HG03103 (cell line): ENCODE results near the gene CAPN2.

Experiments
- ATAC-seq: cut with Tn5 transposase; IDR thresholded peaks from one replicate; pipeline ENCODE4 v1.9.1; 2021; ENCODE audit warnings: low read depth; ENCODE audit not compliant: unreplicated experiment

Gene CAPN2

GRCh38 chr1:223715604-223716172 lies 3.3 kb downstream of the CAPN2 start:
- ATAC-seq = no peak

GRCh38 chr1:223716302-223716862 lies 4.0 kb downstream of the CAPN2 start:
- peak; percentile 54 for ATAC-seq

GRCh38 chr1:223717123-223717522 lies 4.8 kb downstream of the CAPN2 start:
- no peak for ATAC-seq

- ATAC-seq = no peak
Observed at GRCh38 chr1:223717695-223718363, 5.5 kb downstream of the CAPN2 start.

GRCh38 chr1:223718850-223719249 lies 6.5 kb downstream of the CAPN2 start:
- ATAC-seq = no peak

GRCh38 chr1:223720971-223721591 lies 8.7 kb downstream of the CAPN2 start:
- ATAC-seq = no peak

GRCh38 chr1:223721658-223722607 lies 9.6 kb downstream of the CAPN2 start:
- no peak for ATAC-seq

GRCh38 chr1:223723351-223723904 lies 11.1 kb downstream of the CAPN2 start:
- no peak for ATAC-seq

- ATAC-seq = no peak
Observed at GRCh38 chr1:223724376-223724775, 12.0 kb downstream of the CAPN2 start.

- no peak for ATAC-seq
Observed at GRCh38 chr1:223725578-223725977, 13.2 kb downstream of the CAPN2 start.

- peak; percentile 89 for ATAC-seq
Observed at GRCh38 chr1:223726380-223727001, 14.2 kb downstream of the CAPN2 start.

GRCh38 chr1:223727541-223727940 lies 15.2 kb downstream of the CAPN2 start:
- no peak for ATAC-seq

- ATAC-seq = no peak
Observed at GRCh38 chr1:223729906-223730305, 17.6 kb downstream of the CAPN2 start.

- no peak for ATAC-seq
Observed at GRCh38 chr1:223730479-223731132, 18.3 kb downstream of the CAPN2 start.

- ATAC-seq = no peak
Observed at GRCh38 chr1:223731133-223731770, 18.9 kb downstream of the CAPN2 start.

GRCh38 chr1:223732993-223733798 lies 20.9 kb downstream of the CAPN2 start:
- no peak for ATAC-seq

- no peak for ATAC-seq
Observed at GRCh38 chr1:223733898-223734852, 21.8 kb downstream of the CAPN2 start.
